GM12878 (cell line): ENCODE measurements around the gene GRM7. TPM values are rescaled to one million over a fixed set of nuclear protein-coding genes. Genes with fewer than 3 reads are reported as not detected.

ENCODE experiments used
- ATAC-seq: fragments of 200-7000 bp; cut with Tn5 transposase; 3 replicates; pipeline ENCODE4 v1.9.1; 2020; ENCODE audit warnings: mild to moderate bottlenecking, moderate library complexity
- BruUV-seq: library from RNA; stranded (reverse); fragments of 400-500 nt; replicated peaks from 2 replicates; lab custom pipeline; 2021; lab: Mats Ljungman, UMichigan
- CTCF ChIA-PET: fragments of 300-600 bp; sonication (Branson Sonifier 250); formaldehyde crosslinking; extraction: SDS; loops from one replicate; lab custom pipeline; 2021; ENCODE audit warnings: inconsistent platforms; lab: Yijun Ruan, JAX
- POLR2A ChIA-PET: fragments of 350-600 bp; formaldehyde crosslinking; extraction: SDS; loops from one replicate; lab custom pipeline; 2021; ENCODE audit warnings: inconsistent platforms; lab: Charles Lee
- RAD21 ChIA-PET: fragments of 300-600 bp; sonication (Branson Sonifier 250); formaldehyde crosslinking; loops from one replicate; lab custom pipeline; 2023; ENCODE audit warnings: antibody characterized with exemption; ENCODE audit not compliant: unreplicated experiment; lab: Charles Lee
- SMC1A ChIA-PET: fragments of 300-600 bp; sonication (Branson Sonifier 250); formaldehyde crosslinking; loops from one replicate; lab custom pipeline; 2023; ENCODE audit not compliant: unreplicated experiment, uncharacterized antibody; lab: Charles Lee
- DNase-seq: peaks from one replicate; pipeline ENCODE4 v3.0.0-alpha.2; 2011; ENCODE audit warnings: low read depth, low spot score
- FAIRE-seq: peaks from 3 replicates; lab custom pipeline; 2011; peaks lifted over from hg19 to GRCh38; lab: Jason Lieb, UNC
- H2AFZ ChIP-seq: 2 replicates; pipeline ENCODE4 v1.6.0; 2011; ENCODE audit warnings: low read depth, low read length, control low read depth; ENCODE audit not compliant: control insufficient read depth
- H3K27ac ChIP-seq: 2 replicates; pipeline ENCODE4 v1.5.1; 2011; ENCODE audit warnings: control low read depth; ENCODE audit not compliant: control insufficient read depth, insufficient read depth
- H3K27me3 ChIP-seq, 2 experiments: replicated peaks in 1 of 2; 2 replicates each; pipeline versions ENCODE4 v1.6.0 to v1.6.1; 2011; ENCODE audit warnings: low read length in 1 of 2; ENCODE audit not compliant: control insufficient read depth in 2 of 2, insufficient read depth in 2 of 2
- H3K36me3 ChIP-seq, 2 experiments: 2 replicates each; pipeline ENCODE4 v1.5.1; 2011; ENCODE audit warnings: low read length in 1 of 2; ENCODE audit not compliant: control insufficient read depth in 2 of 2, insufficient read depth in 2 of 2
- H3K4me1 ChIP-seq: 2 replicates; pipeline ENCODE4 v1.6.1; 2011; ENCODE audit warnings: mild to moderate bottlenecking, low read length, moderate library complexity, mixed read lengths; ENCODE audit not compliant: control insufficient read depth, insufficient read depth
- H3K4me2 ChIP-seq: 2 replicates; pipeline ENCODE4 v1.6.0; 2011; ENCODE audit warnings: control low read depth; ENCODE audit not compliant: control insufficient read depth, insufficient read depth
- H3K4me3 ChIP-seq: fragments of 200-600 bp; sonication (generic); 2 replicates; pipeline ENCODE4 v1.5.1; 2016
- H3K79me2 ChIP-seq: 2 replicates; pipeline ENCODE4 v1.6.0; 2011; ENCODE audit warnings: low read length; ENCODE audit not compliant: control insufficient read depth, insufficient read depth
- H3K9ac ChIP-seq: 2 replicates; pipeline ENCODE4 v1.8.0; 2011; ENCODE audit warnings: low read length, control low read depth, mixed read lengths; ENCODE audit not compliant: control insufficient read depth, insufficient read depth
- H3K9me3 ChIP-seq: replicated peaks from 3 replicates; pipeline ENCODE4 v1.5.1; 2011; ENCODE audit warnings: mild to moderate bottlenecking, low read length; ENCODE audit not compliant: control insufficient read depth, insufficient read depth
- H4K20me1 ChIP-seq: 2 replicates; pipeline ENCODE4 v1.6.0; 2011; ENCODE audit not compliant: control insufficient read depth, insufficient read depth
- HDGF ChIP-seq: fragments of 450-650 bp; IDR thresholded peaks from 2 replicates; pipeline ENCODE4 v1.6.1; 2016; ENCODE audit warnings: antibody characterized with exemption
- MEF2B ChIP-seq: fragments of 450-650 bp; IDR thresholded peaks from 2 replicates; pipeline ENCODE4 v1.6.1; 2018; ENCODE audit warnings: mild to moderate bottlenecking, moderate library complexity; ENCODE audit not compliant: partially characterized antibody, poor library complexity, severe bottlenecking
- NR2F1 ChIP-seq: fragments of 450-650 bp; conservative IDR thresholded peaks from 2 replicates; pipeline ENCODE4 v1.6.1; 2017; ENCODE audit warnings: mild to moderate bottlenecking
- SMAD1 ChIP-seq: fragments of 450-650 bp; IDR thresholded peaks from 2 replicates; pipeline ENCODE4 v1.6.1; 2018; ENCODE audit warnings: mild to moderate bottlenecking, low read depth; ENCODE audit not compliant: partially characterized antibody
- TARDBP ChIP-seq: IDR thresholded peaks from 2 replicates; pipeline ENCODE4 v1.6.1; 2016; ENCODE audit warnings: borderline replicate concordance
- WGBS: methylation state at CpG from one replicate; pipeline ENCODE4 v1.1.6; 2016; ENCODE audit warnings: low lambda C conversion rate; ENCODE audit not compliant: insufficient replicate concordance, insufficient coverage; ENCODE audit errors: missing lambda C conversion rate; 5-methylcytosine and 5-hydroxymethylcytosine counted together
- in situ Hi-C: fragments of 300-500 bp; cut with MboI; formaldehyde crosslinking; loops from 9 replicates; pipeline ENCODE4 v1.14.3; 2018; ENCODE audit warnings: mixed read lengths
- intact Hi-C: fragments of 100-400 bp; cut with micrococcal nuclease; formaldehyde crosslinking; loops from one replicate; pipeline ENCODE4 v1.14.2; 2022; ENCODE audit not compliant: unreplicated experiment
- polyA plus RNA-seq, 11 experiments: library from polyadenylated mRNA; depleted of rRNA in 4 of 11; unstranded in 6 of 11; stranded (reverse) in 5 of 11; fragments of >200 nt; fragmentation: Nextera tagmentation in 4 of 11; fragmentation: Illumina TruSeq in 1 of 11; extraction: Ambion mirVana in 4 of 11; extraction: Trizol in 1 of 11; gene quantifications; 1 replicate in 1 of 11; 2 replicates in 10 of 11; pipeline versions ENCODE4 v1.2.1 to v1.2.3, GENCODE V29; 2011 to 2016; ENCODE audit warnings: inconsistent platforms in 2 of 11, missing spikeins in 2 of 11, low read depth in 1 of 11
- total RNA-seq, 4 experiments: library from RNA; depleted of rRNA in 3 of 4; stranded (reverse); fragments of >200 nt in 3 of 4; fragmentation: Illumina TruSeq in 1 of 4; extraction: Trizol in 1 of 4; gene quantifications; 2 replicates each; pipeline versions ENCODE4 v1.2.1 to v1.2.3, GENCODE V29; 2013 to 2021
- TF ChIP-seq, protein P1 (sequence below): fragments of 450-650 bp; IDR thresholded peaks from 2 replicates; pipeline ENCODE4 v1.6.1; 2017; ENCODE audit warnings: mild to moderate bottlenecking
- TF ChIP-seq, protein P2 (sequence below): IDR thresholded peaks from 2 replicates; pipeline ENCODE4 v1.6.1; 2011; ENCODE audit warnings: borderline replicate concordance, low read depth, mild to moderate bottlenecking, moderate library complexity, mixed read lengths, low read length; ENCODE audit not compliant: insufficient read depth; ENCODE audit errors: extremely low read length
- TF ChIP-seq, protein P3 (sequence below): IDR thresholded peaks from 2 replicates; pipeline ENCODE4 v1.6.1; 2012; ENCODE audit warnings: mild to moderate bottlenecking, low read depth, low read length
- TF ChIP-seq, protein P4 (sequence below): fragments of 450-650 bp; IDR thresholded peaks from 2 replicates; pipeline ENCODE4 v1.6.1; 2018; ENCODE audit warnings: mild to moderate bottlenecking, low read depth, moderate library complexity; ENCODE audit not compliant: partially characterized antibody

GRM7 gene
- total and polyA plus RNA-seq, 10 of the 15 experiments (the other 5 are each of a cell fraction or from before 2014, with no cell fraction given), result not detected

DNA sequence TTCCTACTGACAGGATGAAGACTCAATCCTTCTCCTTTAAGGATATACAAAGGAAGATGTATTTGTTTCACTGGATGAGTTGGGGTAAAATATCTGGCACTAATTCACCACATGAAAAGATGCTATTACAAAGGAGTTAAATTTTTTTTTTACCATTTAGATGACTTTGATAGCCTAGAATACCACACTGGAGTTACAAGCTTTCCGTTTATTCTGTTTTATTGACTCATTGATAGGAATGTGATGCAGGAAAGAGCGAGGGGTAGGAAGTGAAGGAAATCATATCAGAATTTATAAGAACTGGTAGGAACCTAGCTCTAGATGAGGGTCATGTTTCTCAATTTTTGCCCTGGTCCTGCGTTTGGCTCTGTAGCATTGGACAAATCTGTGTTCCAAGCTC lies 427.2 kb downstream of the GRM7 start:
- FAIRE-seq (no peak), ATAC-seq (no peak), DNase-seq (no peak)
- H3K4me2 ChIP-seq, result no peak overlapping the region
- no peak overlapping the region for H3K27ac ChIP-seq
- H3K9ac ChIP-seq, result no peak overlapping the region
- intact Hi-C loops, result loop anchor here (5.0 kb wide), 1 partner anchor 824 kb away; no protein-coding TSS in a partner anchor
- POLR2A ChIA-PET, result no interaction called here
- no peak overlapping the region for H3K4me3 ChIP-seq
- no peaks in the 10 kb centered on the region for H3K4me1 ChIP-seq
- 19% methylated on average over 3 of the region's 3 CpGs for WGBS
- RAD21 ChIA-PET, result no interaction called here
- H3K27me3 ChIP-seq, result no peaks in the 10 kb centered on the region
- H2AFZ ChIP-seq, result no peak overlapping the region
- BruUV-seq, result no TSS peak
- no peaks in the 10 kb centered on the region for H4K20me1 ChIP-seq
- H3K9me3 ChIP-seq, result no peaks in the 10 kb centered on the region
- in situ Hi-C loops, result no loop called here
- H3K79me2 ChIP-seq, result no peaks in the 10 kb centered on the region
- SMC1A ChIA-PET, result interaction anchor here (1.4 to 4.5 kb wide), 3 partner anchors 12 to 19 kb away, joined by 3 to 15 read pairs (median 4); no protein-coding TSS in a partner anchor
- no peaks in the 10 kb centered on the region for H3K36me3 ChIP-seq
- CTCF ChIA-PET, result interaction anchor here (0.7 to 1.7 kb wide), 3 partner anchors 27 to 952 kb away, joined by 3 to 7 read pairs (median 4); no protein-coding TSS in a partner anchor
- no peak for TF ChIP-seq HDGF
- no peak for TF ChIP-seq SMAD1
- TF ChIP-seq TARDBP, result no peak
- TF ChIP-seq MEF2B, result no peak
- TF ChIP-seq, protein P1, sequence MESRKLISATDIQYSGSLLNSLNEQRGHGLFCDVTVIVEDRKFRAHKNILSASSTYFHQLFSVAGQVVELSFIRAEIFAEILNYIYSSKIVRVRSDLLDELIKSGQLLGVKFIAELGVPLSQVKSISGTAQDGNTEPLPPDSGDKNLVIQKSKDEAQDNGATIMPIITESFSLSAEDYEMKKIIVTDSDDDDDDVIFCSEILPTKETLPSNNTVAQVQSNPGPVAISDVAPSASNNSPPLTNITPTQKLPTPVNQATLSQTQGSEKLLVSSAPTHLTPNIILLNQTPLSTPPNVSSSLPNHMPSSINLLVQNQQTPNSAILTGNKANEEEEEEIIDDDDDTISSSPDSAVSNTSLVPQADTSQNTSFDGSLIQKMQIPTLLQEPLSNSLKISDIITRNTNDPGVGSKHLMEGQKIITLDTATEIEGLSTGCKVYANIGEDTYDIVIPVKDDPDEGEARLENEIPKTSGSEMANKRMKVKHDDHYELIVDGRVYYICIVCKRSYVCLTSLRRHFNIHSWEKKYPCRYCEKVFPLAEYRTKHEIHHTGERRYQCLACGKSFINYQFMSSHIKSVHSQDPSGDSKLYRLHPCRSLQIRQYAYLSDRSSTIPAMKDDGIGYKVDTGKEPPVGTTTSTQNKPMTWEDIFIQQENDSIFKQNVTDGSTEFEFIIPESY, result no peak
- TF ChIP-seq NR2F1, result no peak
- TF ChIP-seq, protein P2, sequence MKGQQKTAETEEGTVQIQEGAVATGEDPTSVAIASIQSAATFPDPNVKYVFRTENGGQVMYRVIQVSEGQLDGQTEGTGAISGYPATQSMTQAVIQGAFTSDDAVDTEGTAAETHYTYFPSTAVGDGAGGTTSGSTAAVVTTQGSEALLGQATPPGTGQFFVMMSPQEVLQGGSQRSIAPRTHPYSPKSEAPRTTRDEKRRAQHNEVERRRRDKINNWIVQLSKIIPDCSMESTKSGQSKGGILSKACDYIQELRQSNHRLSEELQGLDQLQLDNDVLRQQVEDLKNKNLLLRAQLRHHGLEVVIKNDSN, result no peak
- TF ChIP-seq, protein P3, sequence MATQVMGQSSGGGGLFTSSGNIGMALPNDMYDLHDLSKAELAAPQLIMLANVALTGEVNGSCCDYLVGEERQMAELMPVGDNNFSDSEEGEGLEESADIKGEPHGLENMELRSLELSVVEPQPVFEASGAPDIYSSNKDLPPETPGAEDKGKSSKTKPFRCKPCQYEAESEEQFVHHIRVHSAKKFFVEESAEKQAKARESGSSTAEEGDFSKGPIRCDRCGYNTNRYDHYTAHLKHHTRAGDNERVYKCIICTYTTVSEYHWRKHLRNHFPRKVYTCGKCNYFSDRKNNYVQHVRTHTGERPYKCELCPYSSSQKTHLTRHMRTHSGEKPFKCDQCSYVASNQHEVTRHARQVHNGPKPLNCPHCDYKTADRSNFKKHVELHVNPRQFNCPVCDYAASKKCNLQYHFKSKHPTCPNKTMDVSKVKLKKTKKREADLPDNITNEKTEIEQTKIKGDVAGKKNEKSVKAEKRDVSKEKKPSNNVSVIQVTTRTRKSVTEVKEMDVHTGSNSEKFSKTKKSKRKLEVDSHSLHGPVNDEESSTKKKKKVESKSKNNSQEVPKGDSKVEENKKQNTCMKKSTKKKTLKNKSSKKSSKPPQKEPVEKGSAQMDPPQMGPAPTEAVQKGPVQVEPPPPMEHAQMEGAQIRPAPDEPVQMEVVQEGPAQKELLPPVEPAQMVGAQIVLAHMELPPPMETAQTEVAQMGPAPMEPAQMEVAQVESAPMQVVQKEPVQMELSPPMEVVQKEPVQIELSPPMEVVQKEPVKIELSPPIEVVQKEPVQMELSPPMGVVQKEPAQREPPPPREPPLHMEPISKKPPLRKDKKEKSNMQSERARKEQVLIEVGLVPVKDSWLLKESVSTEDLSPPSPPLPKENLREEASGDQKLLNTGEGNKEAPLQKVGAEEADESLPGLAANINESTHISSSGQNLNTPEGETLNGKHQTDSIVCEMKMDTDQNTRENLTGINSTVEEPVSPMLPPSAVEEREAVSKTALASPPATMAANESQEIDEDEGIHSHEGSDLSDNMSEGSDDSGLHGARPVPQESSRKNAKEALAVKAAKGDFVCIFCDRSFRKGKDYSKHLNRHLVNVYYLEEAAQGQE, result no peak
- TF ChIP-seq, protein P4, sequence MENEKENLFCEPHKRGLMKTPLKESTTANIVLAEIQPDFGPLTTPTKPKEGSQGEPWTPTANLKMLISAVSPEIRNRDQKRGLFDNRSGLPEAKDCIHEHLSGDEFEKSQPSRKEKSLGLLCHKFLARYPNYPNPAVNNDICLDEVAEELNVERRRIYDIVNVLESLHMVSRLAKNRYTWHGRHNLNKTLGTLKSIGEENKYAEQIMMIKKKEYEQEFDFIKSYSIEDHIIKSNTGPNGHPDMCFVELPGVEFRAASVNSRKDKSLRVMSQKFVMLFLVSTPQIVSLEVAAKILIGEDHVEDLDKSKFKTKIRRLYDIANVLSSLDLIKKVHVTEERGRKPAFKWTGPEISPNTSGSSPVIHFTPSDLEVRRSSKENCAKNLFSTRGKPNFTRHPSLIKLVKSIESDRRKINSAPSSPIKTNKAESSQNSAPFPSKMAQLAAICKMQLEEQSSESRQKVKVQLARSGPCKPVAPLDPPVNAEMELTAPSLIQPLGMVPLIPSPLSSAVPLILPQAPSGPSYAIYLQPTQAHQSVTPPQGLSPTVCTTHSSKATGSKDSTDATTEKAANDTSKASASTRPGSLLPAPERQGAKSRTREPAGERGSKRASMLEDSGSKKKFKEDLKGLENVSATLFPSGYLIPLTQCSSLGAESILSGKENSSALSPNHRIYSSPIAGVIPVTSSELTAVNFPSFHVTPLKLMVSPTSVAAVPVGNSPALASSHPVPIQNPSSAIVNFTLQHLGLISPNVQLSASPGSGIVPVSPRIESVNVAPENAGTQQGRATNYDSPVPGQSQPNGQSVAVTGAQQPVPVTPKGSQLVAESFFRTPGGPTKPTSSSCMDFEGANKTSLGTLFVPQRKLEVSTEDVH, result no peak
